ENCODE results near the gene BABAM2.
A peak's percentile ranks its signal among the peaks of the same experiment; 100 is the strongest.

BABAM2 gene

GRCh38 chr2:28034696-28035095 lies 144.2 kb downstream of the BABAM2 start:
- DNase-seq (ENCODE audit: low spot score), result no peak

- no peak for DNase-seq (ENCODE audit: low spot score)
These were observed 144.7 kb downstream of the BABAM2 start for GRCh38 chr2:28035163-28035690.

GRCh38 chr2:28035816-28036215 lies 145.3 kb downstream of the BABAM2 start:
- DNase-seq (ENCODE audit: low spot score), result no peak

GRCh38 chr2:28036307-28036706 lies 145.8 kb downstream of the BABAM2 start:
- DNase-seq (ENCODE audit: low spot score), result no peak

GRCh38 chr2:28038722-28039121 lies 148.2 kb downstream of the BABAM2 start:
- DNase-seq (ENCODE audit: low spot score), result no peak

- no peak for DNase-seq (ENCODE audit: low spot score)
These were observed 155.3 kb downstream of the BABAM2 start for GRCh38 chr2:28045676-28046351.

- DNase-seq (ENCODE audit: low spot score), result no peak
These were observed 156.4 kb downstream of the BABAM2 start for GRCh38 chr2:28046921-28047320.

- DNase-seq (ENCODE audit: low spot score), result no peak
These were observed 157.2 kb downstream of the BABAM2 start for GRCh38 chr2:28047681-28048080.

- DNase-seq (ENCODE audit: low spot score), result no peak
These were observed 157.8 kb downstream of the BABAM2 start for GRCh38 chr2:28048341-28048740.

- no peak for DNase-seq (ENCODE audit: low spot score)
These were observed 158.9 kb downstream of the BABAM2 start for GRCh38 chr2:28049416-28049815.

GRCh38 chr2:28049899-28050298 lies 159.4 kb downstream of the BABAM2 start:
- no peak for DNase-seq (ENCODE audit: low spot score)

GRCh38 chr2:28052691-28053090 lies 162.2 kb downstream of the BABAM2 start:
- no peak for DNase-seq (ENCODE audit: low spot score)

GRCh38 chr2:28053597-28053996 lies 163.1 kb downstream of the BABAM2 start:
- no peak for DNase-seq (ENCODE audit: low spot score)

- no peak for DNase-seq (ENCODE audit: low spot score)
These were observed 164.4 kb downstream of the BABAM2 start for GRCh38 chr2:28054916-28055315.

GRCh38 chr2:28055325-28055970 lies 164.9 kb downstream of the BABAM2 start:
- no peak for DNase-seq (ENCODE audit: low spot score)

- DNase-seq (ENCODE audit: low spot score), result no peak
These were observed 168.3 kb downstream of the BABAM2 start for GRCh38 chr2:28058791-28059190.

GRCh38 chr2:28062867-28063266 lies 172.3 kb downstream of the BABAM2 start:
- DNase-seq (ENCODE audit: low spot score), result no peak

GRCh38 chr2:28063492-28063962 lies 173.0 kb downstream of the BABAM2 start:
- no peak for DNase-seq (ENCODE audit: low spot score)

- DNase-seq (ENCODE audit: low spot score), result no peak
These were observed 177.1 kb downstream of the BABAM2 start for GRCh38 chr2:28067602-28068001.

GRCh38 chr2:28068088-28068487 lies 177.6 kb downstream of the BABAM2 start:
- peak; percentile 6 for DNase-seq (ENCODE audit: low spot score)

GRCh38 chr2:28068527-28068926 lies 178.0 kb downstream of the BABAM2 start:
- no peak for DNase-seq (ENCODE audit: low spot score)

- no peak for DNase-seq (ENCODE audit: low spot score)
These were observed 180.7 kb downstream of the BABAM2 start for GRCh38 chr2:28071221-28071620.

- no peak for DNase-seq (ENCODE audit: low spot score)
These were observed 183.6 kb downstream of the BABAM2 start for GRCh38 chr2:28074137-28074536.

GRCh38 chr2:28080911-28081310 lies 190.4 kb downstream of the BABAM2 start:
- no peak for DNase-seq (ENCODE audit: low spot score)

Measured in HuH-7 (cell line).